ENCODE results near the gene TBCC. TPM values are rescaled to one million over a fixed set of nuclear protein-coding genes. Genes with fewer than 3 reads are reported as not detected.

The TBCC gene
- total RNA-seq, 1 donor from 2014 or later: 19.5 TPM

- H3K4me1 Mint-ChIP-seq: no peaks in the 10 kb centered on the region
- H3K27ac Mint-ChIP-seq: no peak overlapping the region
- no peaks in the 10 kb centered on the region for H3K9me3 Mint-ChIP-seq
- DNase-seq (ENCODE audit: low spot score in 2 of 2, unreplicated experiment in 2 of 2): no peak
- H3K4me3 Mint-ChIP-seq: no peak overlapping the region
- H3K27me3 Mint-ChIP-seq (ENCODE audit: low read depth): peaks cover 11% of the 10 kb centered on the region
- H3K36me3 Mint-ChIP-seq: no peaks in the 10 kb centered on the region
- TF ChIP-seq CTCF (IDR thresholded peaks at IDR 0.05; ENCODE audit: unreplicated experiment): no peak
These were observed 19.9 kb downstream of the TBCC start for GRCh38 chr6:42726026-42726425.

DNA sequence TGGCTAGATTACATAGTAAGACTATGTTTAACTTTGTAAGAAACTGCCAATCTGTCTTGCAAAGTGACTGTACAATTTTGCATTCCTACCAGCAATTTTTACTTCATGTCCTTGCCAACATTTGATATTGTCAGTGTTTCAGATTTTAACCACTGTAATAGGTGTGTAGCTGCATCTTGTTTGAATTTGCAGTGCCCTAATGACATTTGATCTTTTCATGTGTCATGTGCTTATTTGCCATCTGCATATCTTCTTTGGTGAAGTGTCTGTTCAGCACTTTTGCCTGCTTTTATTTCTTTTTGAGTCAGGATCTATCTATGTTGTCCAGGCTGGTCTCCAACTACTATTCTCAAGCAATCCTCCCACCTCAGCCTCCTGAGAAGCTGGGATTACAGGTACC lies 21.1 kb downstream of the TBCC start:
- Mint-ChIP-seq H3K27ac (no peak overlapping the region), H3K4me1 (no peaks in the 10 kb centered on the region), H3K9me3 (no peaks in the 10 kb centered on the region), H3K36me3 (no peaks in the 10 kb centered on the region), H3K4me3 (no peak overlapping the region), H3K27me3 (ENCODE audit: low read depth) (peaks cover 21% of the 10 kb centered on the region)
- DNase-seq (ENCODE audit: low spot score in 2 of 2, unreplicated experiment in 2 of 2): no peak
- no peak for TF ChIP-seq CTCF (IDR thresholded peaks at IDR 0.05; ENCODE audit: unreplicated experiment)

- Mint-ChIP-seq H3K4me1 (no peaks in the 10 kb centered on the region), H3K27ac (no peak within 1 kb of the TSS), H3K4me3 (no peak within 1 kb of the TSS), H3K36me3 (no peaks in the 10 kb centered on the region), H3K9me3 (no peaks in the 10 kb centered on the region), H3K27me3 (ENCODE audit: low read depth) (peaks cover 22% of the 10 kb centered on the region)
- DNase-seq (ENCODE audit: low spot score in 2 of 2, unreplicated experiment in 2 of 2): no peak
- TF ChIP-seq CTCF (IDR thresholded peaks at IDR 0.05; ENCODE audit: unreplicated experiment): no peak
These were observed 23.4 kb downstream of the TBCC start, which contains the start of gene PRPH2 for GRCh38 chr6:42722497-42722896. TSS of gene PRPH2 (minus strand) at chr6:42722597. CDS start at chr6:42722334, 263 bp downstream.

- DNase-seq (ENCODE audit: low spot score in 2 of 2, unreplicated experiment in 2 of 2): no peak
- Mint-ChIP-seq H3K4me1 (no peaks in the 10 kb centered on the region), H3K27ac (no peak overlapping the region), H3K36me3 (no peaks in the 10 kb centered on the region), H3K27me3 (ENCODE audit: low read depth) (peaks cover 22% of the 10 kb centered on the region), H3K4me3 (no peak overlapping the region), H3K9me3 (no peaks in the 10 kb centered on the region)
- no peak for TF ChIP-seq CTCF (IDR thresholded peaks at IDR 0.05; ENCODE audit: unreplicated experiment)
These were observed 25.2 kb downstream of the TBCC start for GRCh38 chr6:42720739-42721138.

GRCh38 chr6:42715871-42716270 lies 30.0 kb downstream of the TBCC start:
- H3K9me3 Mint-ChIP-seq: peaks cover 6% of the 10 kb centered on the region
- no peak for DNase-seq (ENCODE audit: low spot score in 2 of 2, unreplicated experiment in 2 of 2)
- peaks cover 9% of the 10 kb centered on the region for H3K27me3 Mint-ChIP-seq (ENCODE audit: low read depth)
- no peaks in the 10 kb centered on the region for H3K36me3 Mint-ChIP-seq
- no peak overlapping the region for H3K4me3 Mint-ChIP-seq
- TF ChIP-seq CTCF (IDR thresholded peaks at IDR 0.05; ENCODE audit: unreplicated experiment): no peak
- H3K27ac Mint-ChIP-seq: no peak overlapping the region
- H3K4me1 Mint-ChIP-seq: no peaks in the 10 kb centered on the region
